T-helper 2 cell (primary cell): Measurements from ENCODE around the gene DDX52.

Source experiments
- DNase-seq, 5 experiments: peaks; one replicate each; pipeline versions ENCODE4 v3.0.0 to v3.0.0-alpha.2; 2012 to 2022

DDX52 gene

GRCh38 chr17:37574427-37574826, 68.8 kb downstream of the DDX52 start:
- no peak for DNase-seq

DNA sequence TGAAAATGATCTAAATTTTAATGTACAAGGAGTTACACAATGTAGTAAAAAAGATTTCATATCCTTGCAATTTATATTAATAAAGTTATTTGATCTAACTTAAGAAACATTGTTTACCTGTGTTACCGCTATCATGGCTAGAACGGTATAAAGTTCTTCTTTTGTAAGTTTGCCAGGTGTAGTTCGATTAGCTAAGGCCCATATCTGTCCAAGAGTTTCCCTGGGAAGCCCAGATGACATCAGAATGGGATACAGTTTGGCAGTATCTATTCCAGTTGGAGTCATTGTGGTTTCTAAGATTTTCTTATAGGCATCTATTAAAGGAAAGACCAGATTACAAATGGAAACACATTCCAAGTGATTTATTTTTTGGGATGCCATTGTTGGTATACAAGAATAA, 71.6 kb downstream of the DDX52 start:
- no peak for DNase-seq

DNA sequence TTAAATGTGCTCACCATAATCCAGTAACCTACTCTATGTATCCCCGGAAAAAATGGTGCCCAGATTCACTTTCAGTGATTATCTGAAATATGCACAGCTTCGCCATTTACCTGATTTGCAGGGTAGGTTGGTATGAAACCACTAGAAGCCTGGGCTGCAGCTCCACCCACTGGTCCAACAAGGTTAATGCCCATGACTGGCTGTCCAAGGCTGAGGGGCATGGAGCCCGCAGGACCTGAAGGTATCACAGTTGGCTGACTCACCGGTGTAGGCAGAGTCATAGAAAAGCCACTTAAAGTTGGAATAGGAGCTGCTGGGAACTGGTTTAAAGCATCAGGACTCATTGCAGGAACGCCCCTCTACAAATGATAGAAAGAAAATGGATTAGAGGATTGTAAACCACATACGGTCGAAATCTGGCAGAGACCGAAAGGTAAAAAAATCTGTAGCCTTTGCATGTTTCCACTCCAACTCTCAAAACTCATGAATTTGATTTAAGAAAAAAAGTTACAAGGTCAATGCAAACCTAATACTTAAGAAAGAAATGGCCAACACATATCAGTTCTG, 72.6 kb downstream of the DDX52 start:
- peak in 1 of 5 experiments; percentile 19 for DNase-seq

- DNase-seq, result no peak
Observed at GRCh38 chr17:37568350-37569053, 74.7 kb downstream of the DDX52 start.

- no peak for DNase-seq
Observed at GRCh38 chr17:37567538-37567937, 75.7 kb downstream of the DDX52 start.

GRCh38 chr17:37567137-37567536, 76.1 kb downstream of the DDX52 start:
- no peak for DNase-seq

GRCh38 chr17:37564252-37564651, 79.0 kb downstream of the DDX52 start:
- DNase-seq, result no peak

DNA sequence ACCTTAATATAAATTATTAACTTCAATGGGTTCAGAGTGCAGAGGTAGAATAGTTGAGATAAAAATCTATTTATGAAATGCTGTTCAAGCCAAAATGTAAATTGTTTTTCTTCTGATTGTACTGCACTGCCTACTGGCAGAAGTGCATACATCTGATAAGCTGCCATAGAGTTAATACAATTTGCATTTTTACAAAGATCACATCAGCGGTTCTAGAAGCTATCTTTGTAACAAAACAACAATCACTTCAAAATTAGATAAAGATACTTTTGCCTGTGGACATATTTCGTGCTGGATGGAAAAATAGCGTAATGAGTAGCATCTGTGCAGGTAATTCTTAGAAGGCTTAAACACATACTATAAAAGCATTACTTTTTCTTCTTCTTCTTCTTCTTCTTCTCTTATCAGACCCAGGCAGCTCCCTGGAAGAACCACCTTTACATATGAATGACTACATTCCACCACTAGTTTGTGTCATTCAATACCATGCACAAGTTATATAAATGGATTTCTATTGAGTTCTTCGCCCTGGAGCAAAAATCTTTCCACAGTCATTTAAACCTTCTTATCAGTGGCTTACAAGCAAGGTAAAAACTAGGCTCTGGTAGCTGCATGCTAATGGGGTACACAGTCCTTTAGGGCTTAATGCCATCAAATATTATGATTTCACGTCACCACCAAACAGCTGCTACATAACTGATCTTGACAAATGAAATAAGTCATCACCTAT, 81.1 kb downstream of the DDX52 start:
- no peak for DNase-seq
